Keratinocyte (primary cell): ENCODE data around the gene KRTAP4-7. TPM values are rescaled to one million over a fixed set of nuclear protein-coding genes. Genes with fewer than 3 reads are reported as not detected.
"Not testable (repeated sequence)": the region's sequence is repeated elsewhere in the genome, so short reads cannot be mapped to it uniquely, and the experiment has no call there.

Experiments used
- DNase-seq: peaks from one replicate; pipeline ENCODE4 v3.0.0-alpha.2; 2011; ENCODE audit warnings: low read depth, missing footprints, low spot score
- FAIRE-seq: peaks from 2 replicates; lab custom pipeline; 2011; peaks lifted over from hg19 to GRCh38; lab: Jason Lieb, UNC
- H2AFZ ChIP-seq: 2 replicates; pipeline ENCODE4 v1.6.0; 2012; ENCODE audit warnings: low read length, control low read depth, inconsistent platforms; ENCODE audit not compliant: control insufficient read depth
- H3K27ac ChIP-seq: 2 replicates; pipeline ENCODE4 v1.5.1; 2011; ENCODE audit warnings: low read length; ENCODE audit not compliant: control insufficient read depth, insufficient read depth
- H3K27me3 ChIP-seq: 3 replicates; pipeline ENCODE4 v1.6.0; 2011; ENCODE audit warnings: low read length; ENCODE audit not compliant: control insufficient read depth, insufficient read depth; ENCODE audit errors: extremely low read depth
- H3K36me3 ChIP-seq, 2 experiments: 2 replicates in 1 of 2; 3 replicates in 1 of 2; pipeline ENCODE4 v1.5.1; 2011; ENCODE audit warnings: low read length in 2 of 2, mild to moderate bottlenecking in 1 of 2; ENCODE audit not compliant: control insufficient read depth in 2 of 2, insufficient read depth in 2 of 2; ENCODE audit errors: extremely low read depth in 1 of 2
- H3K4me1 ChIP-seq: 3 replicates; pipeline ENCODE4 v1.5.1; 2011; ENCODE audit warnings: low read length; ENCODE audit not compliant: control insufficient read depth, insufficient read depth; ENCODE audit errors: extremely low read depth
- H3K4me2 ChIP-seq: 3 replicates; pipeline ENCODE4 v1.6.0; 2011; ENCODE audit warnings: low read depth, low read length; ENCODE audit not compliant: control insufficient read depth, insufficient read depth; ENCODE audit errors: extremely low read depth
- H3K4me3 ChIP-seq, 3 experiments: fragments of 200-600 bp in 1 of 3; sonication (generic) in 1 of 3; 2 replicates in 2 of 3; 3 replicates in 1 of 3; pipeline ENCODE4 v1.5.1; 2011 to 2016; ENCODE audit warnings: low read length in 3 of 3, mild to moderate bottlenecking in 3 of 3, control low read depth in 2 of 3, inconsistent platforms in 1 of 3, low read depth in 1 of 3, mixed read lengths in 1 of 3, mixed run types in 1 of 3, moderate library complexity in 1 of 3; ENCODE audit not compliant: control insufficient read depth in 2 of 3, insufficient read depth in 2 of 3; ENCODE audit errors: extremely low read depth in 1 of 3
- H3K79me2 ChIP-seq: 2 replicates; pipeline ENCODE4 v1.6.0; 2012; ENCODE audit warnings: low read length; ENCODE audit not compliant: control insufficient read depth, insufficient read depth
- H3K9ac ChIP-seq: 3 replicates; pipeline ENCODE4 v1.6.0; 2011; ENCODE audit warnings: low read length; ENCODE audit not compliant: control insufficient read depth, insufficient read depth; ENCODE audit errors: extremely low read depth
- H3K9me1 ChIP-seq: 3 replicates; pipeline ENCODE4 v1.6.0; 2011; ENCODE audit warnings: low read length; ENCODE audit not compliant: control insufficient read depth, insufficient read depth; ENCODE audit errors: extremely low read depth
- H3K9me3 ChIP-seq: 2 replicates; pipeline ENCODE4 v1.5.1; 2012; ENCODE audit warnings: low read depth, low read length; ENCODE audit not compliant: control insufficient read depth
- H4K20me1 ChIP-seq: 3 replicates; pipeline ENCODE4 v1.6.0; 2011; ENCODE audit warnings: low read length; ENCODE audit not compliant: control insufficient read depth, insufficient read depth; ENCODE audit errors: extremely low read depth
- EZH2 ChIP-seq: IDR thresholded peaks from one replicate; pipeline ENCODE4 v1.6.1; 2012; ENCODE audit warnings: inconsistent platforms, mild to moderate bottlenecking, low read length, moderate library complexity
- dilution Hi-C: fragments of 300-500 bp; cut with MboI; formaldehyde crosslinking; loops from one replicate; pipeline ENCODE4 v1.7.0; 2020; ENCODE audit warnings: low sequenced_read_pairs; ENCODE audit not compliant: extremely low pct_ligation_motif_present
- polyA plus RNA-seq, 5 experiments: library from polyadenylated mRNA; depleted of rRNA in 3 of 5; stranded (reverse) in 3 of 5; stranded (forward) in 1 of 5; unstranded in 1 of 5; fragments of >200 nt; gene quantifications; 1 replicate in 1 of 5; 2 replicates in 3 of 5; 3 replicates in 1 of 5; pipeline versions ENCODE4 v1.2.1 to v1.2.3, GENCODE V29; 2011 to 2012; ENCODE audit warnings: missing spikeins in 2 of 5, low read depth in 1 of 5, low replicate concordance in 1 of 5
- TF ChIP-seq, protein P1 (sequence below), 3 experiments: IDR thresholded peaks in 1 of 3; conservative IDR thresholded peaks in 1 of 3; optimal IDR thresholded peaks in 1 of 3; 2 replicates in 2 of 3; 3 replicates in 1 of 3; pipeline versions ENCODE3 to v1.5.1; 2011; ENCODE audit warnings: low read length in 3 of 3, mild to moderate bottlenecking in 3 of 3, moderate library complexity in 2 of 3, control low read depth in 1 of 3, inconsistent platforms in 1 of 3; ENCODE audit not compliant: insufficient read depth in 2 of 3; ENCODE audit errors: extremely low read depth in 1 of 3

Gene KRTAP4-7
- polyA plus RNA-seq, 1 donor (not counting 4 experiments of a cell fraction or from before 2014, with no cell fraction given) = not detected

DNA sequence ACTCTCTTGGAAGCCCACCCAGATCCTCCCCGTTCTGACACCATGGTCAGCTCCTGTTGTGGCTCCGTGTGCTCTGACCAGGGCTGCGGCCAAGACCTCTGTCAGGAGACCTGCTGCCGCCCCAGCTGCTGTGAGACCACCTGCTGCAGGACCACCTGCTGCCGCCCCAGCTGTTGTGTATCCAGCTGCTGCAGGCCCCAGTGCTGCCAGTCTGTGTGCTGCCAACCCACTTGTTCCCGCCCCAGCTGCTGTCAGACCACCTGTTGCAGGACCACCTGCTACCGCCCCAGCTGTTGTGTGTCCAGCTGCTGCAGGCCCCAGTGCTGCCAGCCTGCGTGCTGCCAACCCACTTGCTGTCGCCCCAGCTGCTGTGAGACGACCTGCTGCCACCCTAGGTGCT, 21.4 kb downstream of the KRTAP4-7 start, which contains the start of gene KRTAP4-9:
Gene KRTAP4-9, plus strand, starts transcription at position 43 of the 400 bp plus-strand sequence. Its CDS starts 0 bp downstream, at position 43.
- H2AFZ ChIP-seq, H3K4me3 ChIP-seq, H3K27ac ChIP-seq, H3K36me3 ChIP-seq, dilution Hi-C loops, H3K4me2 ChIP-seq, H3K9me3 ChIP-seq, H4K20me1 ChIP-seq, FAIRE-seq, H3K27me3 ChIP-seq, H3K9me1 ChIP-seq, DNase-seq, H3K79me2 ChIP-seq, H3K9ac ChIP-seq: not testable (repeated sequence)
- H3K4me1 ChIP-seq = peaks cover 13% of the 10 kb centered on the region

DNA sequence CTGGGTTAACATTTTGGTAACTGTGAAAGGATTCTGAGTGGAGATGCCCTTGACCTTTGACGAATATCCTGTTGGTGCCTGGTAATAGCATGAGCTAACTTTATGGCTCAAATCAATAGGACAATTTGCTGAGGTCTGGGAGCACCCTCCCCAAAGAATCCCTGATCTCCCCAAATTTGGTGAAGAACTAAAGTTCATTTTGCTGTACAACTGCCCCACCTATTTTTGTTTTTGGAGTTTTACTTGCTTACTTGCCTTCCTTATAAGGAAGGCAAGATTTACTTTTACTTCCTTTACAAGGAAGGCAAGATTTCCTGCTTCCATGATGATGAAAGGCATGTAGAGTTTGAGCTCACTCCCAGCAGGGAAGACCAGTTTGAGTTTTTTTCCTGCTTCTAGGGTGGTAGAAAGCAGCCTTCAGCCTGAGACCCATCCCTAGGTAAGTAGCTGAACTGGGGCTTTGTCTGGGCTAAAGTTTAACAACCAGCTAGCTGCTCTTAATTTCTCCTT, 24.0 kb downstream of the KRTAP4-7 start:
- Histone ChIP-seq H3K27ac (no peak overlapping the region), H3K4me2 (no peak overlapping the region), H3K9ac (no peak overlapping the region), H4K20me1 (no peaks in the 10 kb centered on the region), H3K9me3 (no peaks in the 10 kb centered on the region), H3K4me1 (peaks cover 13% of the 10 kb centered on the region), H3K79me2 (no peaks in the 10 kb centered on the region), H3K4me3 (no peak overlapping the region), H3K27me3 (no peaks in the 10 kb centered on the region), H3K9me1 (no peaks in the 10 kb centered on the region), H2AFZ (no peak overlapping the region), H3K36me3 (no peaks in the 10 kb centered on the region)
- dilution Hi-C loops = no loop called here
- DNase-seq (no peak), FAIRE-seq (no peak)
- no peak for TF ChIP-seq EZH2
- TF ChIP-seq, protein P1, sequence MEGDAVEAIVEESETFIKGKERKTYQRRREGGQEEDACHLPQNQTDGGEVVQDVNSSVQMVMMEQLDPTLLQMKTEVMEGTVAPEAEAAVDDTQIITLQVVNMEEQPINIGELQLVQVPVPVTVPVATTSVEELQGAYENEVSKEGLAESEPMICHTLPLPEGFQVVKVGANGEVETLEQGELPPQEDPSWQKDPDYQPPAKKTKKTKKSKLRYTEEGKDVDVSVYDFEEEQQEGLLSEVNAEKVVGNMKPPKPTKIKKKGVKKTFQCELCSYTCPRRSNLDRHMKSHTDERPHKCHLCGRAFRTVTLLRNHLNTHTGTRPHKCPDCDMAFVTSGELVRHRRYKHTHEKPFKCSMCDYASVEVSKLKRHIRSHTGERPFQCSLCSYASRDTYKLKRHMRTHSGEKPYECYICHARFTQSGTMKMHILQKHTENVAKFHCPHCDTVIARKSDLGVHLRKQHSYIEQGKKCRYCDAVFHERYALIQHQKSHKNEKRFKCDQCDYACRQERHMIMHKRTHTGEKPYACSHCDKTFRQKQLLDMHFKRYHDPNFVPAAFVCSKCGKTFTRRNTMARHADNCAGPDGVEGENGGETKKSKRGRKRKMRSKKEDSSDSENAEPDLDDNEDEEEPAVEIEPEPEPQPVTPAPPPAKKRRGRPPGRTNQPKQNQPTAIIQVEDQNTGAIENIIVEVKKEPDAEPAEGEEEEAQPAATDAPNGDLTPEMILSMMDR (optimal IDR thresholded peaks at IDR 0.05 in 1 of 3, IDR thresholded peaks at IDR 0.05 in 1 of 3, conservative IDR thresholded peaks at IDR 0.05 in 1 of 3; ENCODE audit: extremely low read depth in 1 of 3, insufficient read depth in 2 of 3, low read length in 3 of 3) = no peak

DNA sequence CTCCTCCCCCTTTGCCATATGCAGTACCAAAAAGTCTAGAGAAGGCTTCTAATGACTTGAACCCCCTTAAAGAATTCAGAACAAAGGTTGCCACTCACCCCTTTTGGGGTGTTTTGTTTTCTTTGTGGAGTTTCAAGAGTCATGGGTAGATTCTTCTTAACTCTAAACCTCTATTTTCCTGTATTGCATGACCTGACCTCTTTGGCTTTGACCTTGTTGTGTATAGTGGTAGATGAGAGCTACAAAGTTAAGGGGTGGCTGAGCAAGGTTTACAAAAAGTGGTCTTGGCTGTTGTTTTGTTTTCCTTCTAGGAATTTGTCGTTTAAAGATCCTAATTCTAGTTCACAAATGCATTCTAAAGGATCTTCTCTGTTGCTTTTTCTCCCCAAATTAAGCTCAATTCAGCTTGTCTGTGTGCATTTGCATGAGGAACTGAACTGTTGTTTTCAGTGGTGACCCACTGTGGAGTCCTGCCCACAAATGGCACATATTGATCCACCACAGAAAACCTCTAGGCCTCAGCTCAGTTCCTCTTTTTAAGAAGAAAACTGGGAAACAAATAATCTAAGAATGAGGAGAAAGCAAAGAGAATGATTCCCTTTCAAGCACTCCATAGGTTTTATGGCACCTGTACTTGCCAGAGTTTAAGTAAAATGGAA, 24.9 kb downstream of the KRTAP4-7 start:
- H3K4me1 ChIP-seq = peaks cover 10% of the 10 kb centered on the region
- H3K36me3 ChIP-seq, H3K9ac ChIP-seq, H3K4me2 ChIP-seq, H3K4me3 ChIP-seq, H3K9me1 ChIP-seq, H4K20me1 ChIP-seq, DNase-seq, H2AFZ ChIP-seq, H3K9me3 ChIP-seq, H3K27me3 ChIP-seq, FAIRE-seq, dilution Hi-C loops, H3K79me2 ChIP-seq, H3K27ac ChIP-seq: not testable (repeated sequence)
